PC-9 (cell line): ENCODE measurements around the gene MORC2. TPM values are rescaled to one million over a fixed set of nuclear protein-coding genes. Genes with fewer than 3 reads are reported as not detected.
A peak's percentile ranks its signal among the peaks of the same experiment; 100 is the strongest.

Source experiments
- BruUV-seq: library from RNA; stranded (reverse); fragments of 400-500 nt; replicated peaks from 2 replicates; lab custom pipeline; 2021; lab: Mats Ljungman, UMichigan
- CTCF ChIA-PET: fragments of 300-600 bp; sonication (Branson Sonifier 250); formaldehyde crosslinking; loops from one replicate; lab custom pipeline; 2022; ENCODE audit warnings: antibody characterized with exemption; lab: Charles Lee
- POLR2A ChIA-PET: fragments of 300-600 bp; sonication (Branson Sonifier 250); formaldehyde crosslinking; loops from one replicate; lab custom pipeline; 2022; ENCODE audit warnings: antibody characterized with exemption; ENCODE audit not compliant: unreplicated experiment; lab: Charles Lee
- DNase-seq, 2 experiments: peaks; one replicate each; pipeline versions ENCODE4 v3.0.0 to v3.0.0-alpha.2; 2015 to 2022; ENCODE audit warnings: mixed read lengths in 1 of 2
- H2AFZ ChIP-seq: fragments of 200-600 bp; sonication (generic); 2 replicates; pipeline ENCODE4 v1.8.1; 2017; ENCODE audit warnings: antibody characterized with exemption
- H3F3A ChIP-seq: fragments of 200-600 bp; sonication (generic); 2 replicates; pipeline ENCODE4 v1.8.1; 2017; ENCODE audit warnings: antibody characterized with exemption, mild to moderate bottlenecking, low read depth; ENCODE audit not compliant: insufficient read depth
- H3K27ac ChIP-seq: fragments of 200-600 bp; sonication (generic); 2 replicates; pipeline ENCODE4 v1.6.1; 2016; ENCODE audit warnings: mixed run types
- H3K27me3 ChIP-seq: fragments of 200-600 bp; sonication (generic); 2 replicates; pipeline ENCODE4 v1.6.1; 2016; ENCODE audit warnings: low read depth, mixed run types; ENCODE audit not compliant: insufficient read depth
- H3K36me3 ChIP-seq: fragments of 200-600 bp; sonication (generic); 2 replicates; pipeline ENCODE4 v1.6.1; 2016; ENCODE audit warnings: low read depth, mixed run types
- H3K4me1 ChIP-seq: fragments of 200-600 bp; sonication (generic); replicated peaks from 2 replicates; pipeline ENCODE4 v1.6.1; 2016; ENCODE audit warnings: mixed run types; ENCODE audit not compliant: insufficient read depth
- H3K4me2 ChIP-seq: fragments of 200-600 bp; sonication (generic); 2 replicates; pipeline ENCODE4 v1.6.1; 2017; ENCODE audit warnings: mixed run types
- H3K4me3 ChIP-seq: fragments of 200-600 bp; sonication (generic); 2 replicates; pipeline ENCODE4 v1.6.1; 2016; ENCODE audit warnings: mixed run types
- H3K79me2 ChIP-seq: fragments of 200-600 bp; sonication (generic); 2 replicates; pipeline ENCODE4 v1.6.1; 2017; ENCODE audit warnings: low read depth, mixed run types
- H3K9me2 ChIP-seq: fragments of 200-600 bp; sonication (generic); 2 replicates; pipeline ENCODE4 v1.8.1; 2017; ENCODE audit warnings: mild to moderate bottlenecking; ENCODE audit not compliant: insufficient read depth
- H3K9me3 ChIP-seq: fragments of 200-600 bp; sonication (generic); 2 replicates; pipeline ENCODE4 v1.8.1; 2016; ENCODE audit warnings: low read depth; ENCODE audit not compliant: insufficient read depth
- H4K20me1 ChIP-seq: fragments of 200-600 bp; sonication (generic); 2 replicates; pipeline ENCODE4 v1.8.1; 2017; ENCODE audit not compliant: insufficient read depth
- EZH2 ChIP-seq: fragments of 200-600 bp; sonication (generic); IDR thresholded peaks from 2 replicates; pipeline ENCODE4 v1.8.0; 2017; ENCODE audit warnings: antibody characterized with exemption, low read depth
- intact Hi-C: fragments of 100-400 bp; cut with micrococcal nuclease; formaldehyde crosslinking; loops from one replicate; pipeline ENCODE4 v1.10.0; 2022; ENCODE audit not compliant: unreplicated experiment
- total RNA-seq: library from RNA; stranded (reverse); gene quantifications from 2 replicates; pipeline ENCODE4 v1.2.3, GENCODE V29; 2021
- TF ChIP-seq, protein P1 (sequence below): fragments of 200-600 bp; sonication (generic); conservative IDR thresholded peaks from 2 replicates; pipeline ENCODE4 v1.6.1; 2017; ENCODE audit warnings: mixed run types, antibody characterized with exemption, mild to moderate bottlenecking, moderate library complexity

The MORC2 gene
- total RNA-seq, 1 experiment from 2014 or later, result 39.8 TPM

DNA sequence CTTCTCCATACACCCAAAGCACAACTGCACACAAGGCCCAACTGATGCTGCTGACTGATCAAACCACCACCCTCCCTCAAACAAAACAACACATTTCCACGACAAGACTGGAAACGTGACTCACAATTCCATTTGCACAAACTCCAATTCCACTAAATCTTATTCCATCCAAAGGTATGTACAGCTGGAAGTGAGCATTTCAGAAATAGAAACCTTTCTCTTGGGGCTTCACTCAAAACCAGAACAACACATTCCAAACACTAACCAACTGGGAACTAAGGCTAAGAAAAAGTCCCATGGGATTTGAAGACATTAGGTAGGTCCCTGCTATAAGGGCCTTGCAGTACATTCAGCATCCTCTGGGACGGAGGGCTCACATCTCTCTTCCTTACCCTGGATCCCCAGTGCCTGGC, 19.6 kb downstream of the MORC2 start:
- Histone ChIP-seq H3K9me2 (no peaks in the 10 kb centered on the region), H3K27me3 (no peaks in the 10 kb centered on the region), H3K27ac (no peak overlapping the region), H3K9me3 (no peaks in the 10 kb centered on the region), H4K20me1 (peaks cover 6% of the 10 kb centered on the region; the same call in 1 of the 2 replicates), H2AFZ (no peak overlapping the region), H3K4me3 (no peak overlapping the region), H3K4me1 (no peaks in the 10 kb centered on the region), H3K79me2 (no peaks in the 10 kb centered on the region), H3K4me2 (no peak overlapping the region), H3F3A (peaks cover 2% of the 10 kb centered on the region; the same call in 1 of the 2 replicates), H3K36me3 (peaks cover 44% of the 10 kb centered on the region)
- TF ChIP-seq EZH2, result no peak
- TF ChIP-seq, protein P1, sequence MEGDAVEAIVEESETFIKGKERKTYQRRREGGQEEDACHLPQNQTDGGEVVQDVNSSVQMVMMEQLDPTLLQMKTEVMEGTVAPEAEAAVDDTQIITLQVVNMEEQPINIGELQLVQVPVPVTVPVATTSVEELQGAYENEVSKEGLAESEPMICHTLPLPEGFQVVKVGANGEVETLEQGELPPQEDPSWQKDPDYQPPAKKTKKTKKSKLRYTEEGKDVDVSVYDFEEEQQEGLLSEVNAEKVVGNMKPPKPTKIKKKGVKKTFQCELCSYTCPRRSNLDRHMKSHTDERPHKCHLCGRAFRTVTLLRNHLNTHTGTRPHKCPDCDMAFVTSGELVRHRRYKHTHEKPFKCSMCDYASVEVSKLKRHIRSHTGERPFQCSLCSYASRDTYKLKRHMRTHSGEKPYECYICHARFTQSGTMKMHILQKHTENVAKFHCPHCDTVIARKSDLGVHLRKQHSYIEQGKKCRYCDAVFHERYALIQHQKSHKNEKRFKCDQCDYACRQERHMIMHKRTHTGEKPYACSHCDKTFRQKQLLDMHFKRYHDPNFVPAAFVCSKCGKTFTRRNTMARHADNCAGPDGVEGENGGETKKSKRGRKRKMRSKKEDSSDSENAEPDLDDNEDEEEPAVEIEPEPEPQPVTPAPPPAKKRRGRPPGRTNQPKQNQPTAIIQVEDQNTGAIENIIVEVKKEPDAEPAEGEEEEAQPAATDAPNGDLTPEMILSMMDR, result no peak
- intact Hi-C loops, result loop anchor here (5.0 kb wide), 2 partner anchors 133 to 283 kb away; partner anchors contain the start of gene SMTN
- CTCF ChIA-PET, result no interaction called here
- POLR2A ChIA-PET, result no interaction called here
- DNase-seq, result no peak
- BruUV-seq, result no TSS peak

DNA sequence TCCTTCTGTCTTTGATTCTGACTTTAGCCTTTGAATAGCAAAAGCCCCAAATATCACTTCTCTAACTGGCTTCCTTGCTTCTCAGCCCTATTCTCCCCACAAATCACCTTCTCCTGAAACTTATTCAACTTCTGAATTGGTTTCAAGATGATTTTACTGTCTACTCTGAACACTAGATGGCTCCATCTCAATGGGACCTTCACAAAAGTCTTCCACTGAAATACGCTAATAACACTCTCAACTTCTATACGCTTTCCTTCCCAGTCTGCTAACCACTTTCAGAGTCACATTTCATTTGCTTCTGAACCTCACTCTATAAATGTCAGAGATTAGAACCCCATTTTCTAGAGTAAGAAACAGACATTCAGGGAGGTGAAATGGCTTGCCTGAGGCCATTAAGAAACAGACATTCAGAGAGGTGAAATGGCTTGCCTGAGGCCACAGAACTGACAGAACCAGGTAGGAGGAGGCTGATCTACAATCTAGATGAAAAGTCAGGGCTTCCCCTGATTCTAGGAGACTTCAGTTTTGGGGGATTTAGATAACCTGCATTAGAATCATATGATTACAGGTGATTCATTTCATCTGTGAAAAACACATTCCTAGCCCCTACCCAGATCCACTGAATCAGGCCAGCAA, 20.6 kb downstream of the MORC2 start:
- no peaks in the 10 kb centered on the region for H3K9me3 ChIP-seq
- no peaks in the 10 kb centered on the region for H3K9me2 ChIP-seq
- ChIA-PET CTCF (no interaction called here), POLR2A (no interaction called here)
- intact Hi-C loops, result loop anchor here (2.0 to 5.0 kb wide), 3 partner anchors 134 to 284 kb away; partner anchors contain the start of gene SMTN
- no peak overlapping the region for H3K4me2 ChIP-seq
- H3K79me2 ChIP-seq, result no peaks in the 10 kb centered on the region
- H4K20me1 ChIP-seq, result peaks cover 6% of the 10 kb centered on the region; the same call in 1 of the 2 replicates
- no peak for DNase-seq
- H3K36me3 ChIP-seq, result peaks cover 45% of the 10 kb centered on the region
- H3K27ac ChIP-seq, result no peak overlapping the region
- H3K27me3 ChIP-seq, result no peaks in the 10 kb centered on the region
- TF ChIP-seq, protein P1, result peak; percentile 75
- no peak for TF ChIP-seq EZH2
- BruUV-seq, result no TSS peak
- H2AFZ ChIP-seq, result no peak overlapping the region
- no peak overlapping the region for H3K4me3 ChIP-seq
- no peaks in the 10 kb centered on the region for H3K4me1 ChIP-seq
- peaks cover 2% of the 10 kb centered on the region; the same call in 1 of the 2 replicates for H3F3A ChIP-seq

DNA sequence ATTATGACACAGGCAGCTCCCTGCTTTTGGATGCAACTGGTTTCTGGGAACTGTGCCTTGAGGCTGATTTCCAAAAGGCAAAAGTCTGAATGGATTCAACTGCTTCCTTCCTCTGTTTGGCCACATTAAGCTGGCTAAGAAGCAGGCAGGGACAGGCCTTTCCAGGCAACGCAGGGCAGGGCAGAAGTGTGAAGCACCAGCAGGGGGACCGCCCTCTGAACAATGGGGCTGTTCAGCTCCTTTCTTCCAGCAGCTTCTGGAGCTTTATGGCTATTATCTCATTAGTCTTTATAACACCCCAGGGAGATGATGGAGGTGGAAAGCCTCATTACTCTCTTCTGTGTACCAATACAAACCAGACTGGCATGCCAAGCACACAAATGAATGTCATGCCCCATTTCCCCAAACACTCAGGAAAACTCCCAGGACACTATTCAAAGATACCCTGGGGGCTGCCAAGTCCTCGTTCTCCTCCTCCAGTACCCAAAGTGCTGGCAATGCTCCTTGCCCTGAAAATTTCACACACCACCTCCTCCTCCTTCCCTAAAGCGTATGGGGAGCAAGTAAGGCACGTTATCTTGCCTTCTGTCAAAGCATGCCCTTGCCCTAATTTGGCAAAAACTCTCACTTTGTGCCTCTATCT, 21.3 kb downstream of the MORC2 start:
- intact Hi-C loops, result loop anchor here (2.0 to 5.0 kb wide), 3 partner anchors 135 to 285 kb away; partner anchors contain the start of gene SMTN
- H2AFZ ChIP-seq, result no peak overlapping the region

More for the DNA sequence above, 21.3 kb downstream of the MORC2 start:
- H3K9me3 ChIP-seq, result no peaks in the 10 kb centered on the region
- H3K9me2 ChIP-seq, result no peaks in the 10 kb centered on the region
- no TSS peak for BruUV-seq
- no peaks in the 10 kb centered on the region for H3F3A ChIP-seq
- no peaks in the 10 kb centered on the region for H3K27me3 ChIP-seq
- TF ChIP-seq, protein P1, result no peak
- TF ChIP-seq EZH2, result no peak
- ChIA-PET CTCF (interaction anchor here (0.6 to 0.8 kb wide), 2 partner anchors 114 to 117 kb away, joined by 3 to 4 read pairs; no protein-coding TSS in a partner anchor), POLR2A (no interaction called here)
- no peaks in the 10 kb centered on the region for H3K4me1 ChIP-seq
- DNase-seq, result no peak
- no peak overlapping the region for H3K4me3 ChIP-seq
- no peaks in the 10 kb centered on the region for H3K79me2 ChIP-seq
- H3K27ac ChIP-seq, result no peak overlapping the region
- H4K20me1 ChIP-seq, result peaks cover 1% of the 10 kb centered on the region; the same call in 1 of the 2 replicates
- H3K36me3 ChIP-seq, result peaks cover 45% of the 10 kb centered on the region
- H3K4me2 ChIP-seq, result no peak overlapping the region
